ENCODE results near the gene SRCAP. TPM values are rescaled to one million over a fixed set of nuclear protein-coding genes. Genes with fewer than 3 reads are reported as not detected.
"Not testable (repeated sequence)": the region's sequence is repeated elsewhere in the genome, so short reads cannot be mapped to it uniquely, and the experiment has no call there.

Gene SRCAP
- polyA plus RNA-seq, 10 donors, result 19.8 to 25.7 (median 23.4) TPM

GRCh38 chr16:30663038-30663437 is 35.9 kb upstream of the SRCAP start:
- no peak for DNase-seq

- no peak for DNase-seq
Observed at GRCh38 chr16:30663820-30664219, 35.2 kb upstream of the SRCAP start.

- DNase-seq, result no peak
Observed at GRCh38 chr16:30664616-30665109, 34.3 kb upstream of the SRCAP start.

GRCh38 chr16:30665155-30665829 is 33.7 kb upstream of the SRCAP start:
- no peak for DNase-seq

- no peak for DNase-seq
Observed at GRCh38 chr16:30665830-30666190, 33.2 kb upstream of the SRCAP start.

GRCh38 chr16:30666681-30667080 is 32.3 kb upstream of the SRCAP start:
- no peak for DNase-seq

GRCh38 chr16:30667361-30667905 is 31.5 kb upstream of the SRCAP start:
- DNase-seq, result no peak

GRCh38 chr16:30668393-30668792 is 30.6 kb upstream of the SRCAP start:
- no peak for DNase-seq

GRCh38 chr16:30669026-30669902 is 29.7 kb upstream of the SRCAP start:
- DNase-seq, result no peak

GRCh38 chr16:30669903-30670824 is 28.8 kb upstream of the SRCAP start:
- no peak for DNase-seq

GRCh38 chr16:30675143-30675542 is 23.8 kb upstream of the SRCAP start:
- DNase-seq, result no peak

GRCh38 chr16:30677931-30678585 is 20.9 kb upstream of the SRCAP start:
- DNase-seq, result no peak

- no peak for DNase-seq
Observed at GRCh38 chr16:30678586-30678970, 20.4 kb upstream of the SRCAP start.

GRCh38 chr16:30680326-30680725 is 18.6 kb upstream of the SRCAP start:
- DNase-seq, result no peak

GRCh38 chr16:30688701-30689100 is 10.3 kb upstream of the SRCAP start:
- no peak for DNase-seq

- DNase-seq, result no peak
Observed at GRCh38 chr16:30691907-30692306, 7.1 kb upstream of the SRCAP start.

- no peak for DNase-seq
Observed at GRCh38 chr16:30692396-30693064, 6.4 kb upstream of the SRCAP start.

GRCh38 chr16:30694926-30695693 is 3.9 kb upstream of the SRCAP start:
- DNase-seq, result no peak

GRCh38 chr16:30696646-30697045 is 2.3 kb upstream of the SRCAP start:
- not testable (repeated sequence) for DNase-seq
